Mesenteric fat pad (tissue), 1 donor: ENCODE data around the gene ZNF845. TPM values are rescaled to one million over a fixed set of nuclear protein-coding genes. Genes with fewer than 3 reads are reported as not detected.
A peak's percentile ranks its signal among the peaks of the same experiment; 100 is the strongest.
"Not testable (repeated sequence)": the region's sequence is repeated elsewhere in the genome, so short reads cannot be mapped to it uniquely, and the experiment has no call there.

ENCODE experiments used
- DNase-seq: peaks from one replicate; pipeline ENCODE4 v3.0.0-alpha.2; 2020; ENCODE audit warnings: low spot score
- total RNA-seq: library from RNA; stranded (reverse); fragmentation: NEBNext Ultra II Directional; extraction: Animal tissue kit (Norgen Biotek cat#: 25700); gene quantifications from one replicate; pipeline ENCODE4 v1.2.1, GENCODE V29; 2021
- donor health status: DM: yes; HTN: yes; CAD: no.

ZNF845 gene
- total RNA-seq, 1 donor from 2014 or later, result 4.8 TPM

GRCh38 chr19:53374743-53375142 is 41.2 kb downstream of the ZNF845 start:
- DNase-seq, result no peak

- no peak for DNase-seq
Observed at GRCh38 chr19:53381376-53381775, 47.8 kb downstream of the ZNF845 start.

- no peak for DNase-seq
Observed at GRCh38 chr19:53388168-53388567, 54.6 kb downstream of the ZNF845 start.

DNA sequence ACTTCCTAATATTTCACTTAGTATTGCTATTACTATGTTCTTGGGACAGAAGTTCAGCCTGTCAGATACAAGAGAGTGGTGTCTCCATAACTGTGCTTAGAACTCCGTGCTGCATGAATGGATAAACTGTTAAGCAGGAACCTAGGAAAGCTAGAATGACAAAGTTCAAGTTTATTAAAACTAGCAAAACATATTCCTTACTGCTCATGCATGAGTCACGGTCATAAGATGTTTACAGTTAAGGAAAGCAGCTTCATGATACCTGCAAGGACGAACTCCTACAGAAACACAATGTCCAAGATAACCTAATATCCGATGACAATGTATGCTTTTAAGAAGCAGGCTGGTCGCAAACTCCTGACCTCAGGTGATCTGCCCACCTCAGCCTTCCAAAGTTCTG is 55.4 kb downstream of the ZNF845 start:
- no peak for DNase-seq

DNA sequence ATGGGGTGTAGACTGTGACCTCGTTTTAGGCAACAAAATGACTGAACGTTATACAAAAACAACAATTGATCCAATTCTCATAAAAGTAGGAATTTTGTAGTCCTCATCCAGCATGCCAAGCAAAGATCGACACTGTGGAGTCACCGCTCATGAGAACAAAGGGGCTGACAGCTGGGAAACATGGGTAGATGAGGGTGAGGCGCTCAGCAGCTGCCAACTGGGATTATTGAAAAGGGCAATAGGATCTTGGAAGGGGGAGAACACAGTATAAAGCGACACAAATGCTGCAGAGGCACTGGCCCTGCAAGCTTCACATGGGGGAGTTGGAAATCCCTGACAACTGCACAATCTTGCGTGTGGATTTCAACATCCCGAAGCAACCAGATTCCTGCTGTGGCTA is 56.0 kb downstream of the ZNF845 start:
- no peak for DNase-seq

DNA sequence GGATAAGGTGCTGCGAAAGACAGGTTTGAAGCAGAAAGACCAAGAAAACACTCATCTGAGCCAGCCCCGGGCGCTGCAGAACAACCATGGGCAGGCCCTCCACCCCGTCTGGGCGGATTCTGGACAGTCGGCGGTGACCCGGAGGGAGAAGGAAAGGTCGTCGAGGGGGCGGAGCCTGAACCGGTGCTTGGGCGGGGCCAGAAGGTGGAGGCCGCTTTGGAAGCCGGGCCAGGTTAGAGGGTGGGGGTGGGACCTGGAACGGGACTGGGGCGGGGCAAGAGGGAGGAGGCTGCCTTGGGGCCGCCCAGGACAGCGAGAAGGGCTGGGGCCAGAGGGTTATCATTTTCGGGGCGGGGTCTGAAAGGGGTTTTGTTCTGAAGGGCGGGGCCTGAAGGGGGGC is 56.4 kb downstream of the ZNF845 start:
- DNase-seq, result no peak

GRCh38 chr19:53394522-53394973 is 61.0 kb downstream of the ZNF845 start:
- DNase-seq, result no peak

- peak; percentile 99 for DNase-seq
Observed at GRCh38 chr19:53394974-53395839, 61.7 kb downstream of the ZNF845 start, which contains the start of gene ZNF765. Gene ZNF765, plus strand, starts transcription at chr19:53395149. Its CDS starts 2,867 bp downstream, at chr19:53398016.

- DNase-seq, result not testable (repeated sequence)
Observed at GRCh38 chr19:53395840-53396524, 62.4 kb downstream of the ZNF845 start.

DNA sequence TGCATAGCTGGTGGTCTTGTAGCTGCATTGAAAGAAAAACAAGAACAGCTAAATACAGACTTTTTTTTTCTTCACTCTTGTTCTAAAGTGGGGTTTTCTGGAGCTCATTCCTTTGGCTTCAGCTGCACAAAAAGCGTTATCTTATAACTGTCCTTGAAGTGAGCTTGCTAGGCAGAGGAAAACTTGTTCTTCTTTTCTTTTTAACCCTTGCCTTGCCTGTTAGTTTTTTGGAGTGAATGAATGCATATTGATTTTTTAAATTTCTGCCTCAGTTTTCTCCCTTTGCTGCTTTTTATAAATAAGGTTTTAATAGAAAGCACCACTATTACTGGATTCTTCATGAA is 62.9 kb downstream of the ZNF845 start:
- no peak for DNase-seq

DNA sequence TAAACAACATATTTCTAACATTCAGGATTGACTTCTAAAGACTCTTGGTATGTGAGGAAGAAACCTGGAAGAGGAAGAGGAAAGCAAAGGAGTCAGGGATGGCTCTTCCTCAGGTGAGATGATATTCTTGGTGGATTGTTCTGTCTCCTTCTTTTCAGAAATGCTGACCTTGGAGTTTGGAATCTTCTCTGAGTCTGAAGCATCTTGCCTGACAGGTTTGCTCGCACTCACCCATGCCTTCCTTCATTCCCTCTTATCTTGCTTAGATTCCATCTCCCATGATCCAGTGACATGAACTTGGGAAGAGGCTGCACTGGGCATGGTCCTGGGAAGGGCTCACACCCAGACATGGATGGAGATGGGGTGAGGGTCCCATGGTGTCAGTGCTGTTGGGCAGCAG is 64.4 kb downstream of the ZNF845 start:
- DNase-seq, result not testable (repeated sequence)

Other genes starting within 250 kb of the ZNF845 start
- gene ZNF160, start 230.3 kb upstream of the ZNF845 start, total RNA-seq, result 32.8 TPM
- gene ZNF415, start 200.8 kb upstream of the ZNF845 start, total RNA-seq, result 12.7 TPM
- 9.7 TPM for gene ZNF347, start 174.7 kb upstream of the ZNF845 start, total RNA-seq
- 2.5 TPM for gene ZNF665, start 140.4 kb upstream of the ZNF845 start, total RNA-seq
- 9.3 TPM for gene ZNF677, start 78.9 kb upstream of the ZNF845 start, total RNA-seq
- not detected for gene VN1R2, start 75.5 kb upstream of the ZNF845 start, total RNA-seq
- gene VN1R4, start 66.0 kb upstream of the ZNF845 start, total RNA-seq, result not detected
- 4.8 TPM for gene ZNF525, start 32.0 kb downstream of the ZNF845 start, total RNA-seq
- gene ZNF765, start 61.4 kb downstream of the ZNF845 start, total RNA-seq, result 7.5 TPM
- 11.0 TPM for gene ZNF761, start 98.2 kb downstream of the ZNF845 start, total RNA-seq
- 3.6 TPM for gene ZNF813, start 134.0 kb downstream of the ZNF845 start, total RNA-seq
- gene ZNF331, start 204.4 kb downstream of the ZNF845 start, total RNA-seq, result 194 TPM